H9 (cell line): ENCODE results near the gene TRIM36. TPM values are rescaled to one million over a fixed set of nuclear protein-coding genes. Genes with fewer than 3 reads are reported as not detected.

ENCODE experiments used
- DNase-seq: peaks from one replicate; pipeline ENCODE4 v3.0.0-alpha.2; 2017
- H2AFZ ChIP-seq: one replicate; pipeline ENCODE4 v1.6.1; 2013; ENCODE audit warnings: mild to moderate bottlenecking, low read length, control low read depth, moderate library complexity
- H2AK5ac ChIP-seq: 2 replicates; pipeline ENCODE4 v1.6.1; 2013; ENCODE audit warnings: low read length, control low read depth, mixed read lengths; ENCODE audit not compliant: insufficient read length
- H2BK120ac ChIP-seq: one replicate; pipeline ENCODE4 v1.6.1; 2013; ENCODE audit warnings: low read depth, mild to moderate bottlenecking, low read length, control low read depth, inconsistent platforms; ENCODE audit not compliant: poor library complexity, severe bottlenecking
- H2BK12ac ChIP-seq: 2 replicates; pipeline ENCODE4 v1.6.1; 2013; ENCODE audit warnings: low read length, control low read depth, mixed read lengths, low read depth; ENCODE audit not compliant: insufficient read length
- H2BK15ac ChIP-seq: 2 replicates; pipeline ENCODE4 v1.6.1; 2013; ENCODE audit warnings: low read depth, low read length, control low read depth
- H2BK20ac ChIP-seq: one replicate; pipeline ENCODE4 v1.6.1; 2013; ENCODE audit warnings: low read depth, mild to moderate bottlenecking, low read length, control low read depth, inconsistent platforms; ENCODE audit not compliant: poor library complexity, severe bottlenecking
- H2BK5ac ChIP-seq: 2 replicates; pipeline ENCODE4 v1.6.1; 2013; ENCODE audit warnings: low read length, control low read depth, mixed read lengths; ENCODE audit not compliant: insufficient read length
- H3K14ac ChIP-seq: 2 replicates; pipeline ENCODE4 v1.6.1; 2013; ENCODE audit warnings: low read length, control low read depth; ENCODE audit not compliant: insufficient read depth
- H3K18ac ChIP-seq: 2 replicates; pipeline ENCODE4 v1.6.1; 2013; ENCODE audit warnings: low read depth, mild to moderate bottlenecking, mixed read lengths, low read length, control low read depth; ENCODE audit not compliant: insufficient read length
- H3K23ac ChIP-seq: 2 replicates; pipeline ENCODE4 v1.6.1; 2013; ENCODE audit warnings: low read length, control low read depth, mixed read lengths, low read depth; ENCODE audit not compliant: insufficient read length
- H3K23me2 ChIP-seq: 2 replicates; pipeline ENCODE4 v1.6.1; 2013; ENCODE audit warnings: low read depth, mild to moderate bottlenecking, mixed read lengths, low read length, control low read depth; ENCODE audit not compliant: insufficient read length, poor library complexity, severe bottlenecking
- H3K27ac ChIP-seq: 2 replicates; pipeline ENCODE4 v1.5.1; 2013; ENCODE audit warnings: low read length, control low read depth, mixed read lengths, low read depth; ENCODE audit not compliant: insufficient read length
- H3K27me3 ChIP-seq: 2 replicates; pipeline ENCODE4 v1.6.1; 2013; ENCODE audit warnings: low read length, control low read depth, inconsistent platforms; ENCODE audit not compliant: insufficient read depth
- H3K4ac ChIP-seq: 2 replicates; pipeline ENCODE4 v1.6.1; 2013; ENCODE audit warnings: low read depth, mild to moderate bottlenecking, control low read depth, inconsistent platforms, low read length, moderate library complexity
- H3K4me1 ChIP-seq: 2 replicates; pipeline ENCODE4 v1.6.1; 2013; ENCODE audit warnings: low read length, control low read depth, inconsistent platforms; ENCODE audit not compliant: insufficient read depth
- H3K4me2 ChIP-seq: 2 replicates; pipeline ENCODE4 v1.6.1; 2013; ENCODE audit warnings: low read length, control low read depth, mixed read lengths; ENCODE audit not compliant: insufficient read length, insufficient read depth
- H3K56ac ChIP-seq: 2 replicates; pipeline ENCODE4 v1.6.1; 2013; ENCODE audit warnings: low read depth, mild to moderate bottlenecking, mixed read lengths, low read length, control low read depth; ENCODE audit not compliant: insufficient read length
- H3K79me1 ChIP-seq: 2 replicates; pipeline ENCODE4 v1.6.1; 2013; ENCODE audit warnings: low read depth, mild to moderate bottlenecking, moderate library complexity, low read length, control low read depth, inconsistent platforms; ENCODE audit not compliant: insufficient read depth, poor library complexity, severe bottlenecking
- H3K79me2 ChIP-seq: 2 replicates; pipeline ENCODE4 v1.6.1; 2013; ENCODE audit warnings: low read length, control low read depth, inconsistent platforms; ENCODE audit not compliant: insufficient read depth
- H3K9ac ChIP-seq: 2 replicates; pipeline ENCODE4 v1.6.1; 2013; ENCODE audit warnings: low read length, control low read depth, mixed read lengths; ENCODE audit not compliant: insufficient read length; ENCODE audit errors: extremely low read depth
- H3K9me3 ChIP-seq: one replicate; pipeline ENCODE4 v1.6.1; 2013; ENCODE audit warnings: low read depth, low read length, inconsistent platforms; ENCODE audit not compliant: control insufficient read depth
- H3T11ph ChIP-seq: one replicate; pipeline ENCODE4 v1.6.1; 2013; ENCODE audit warnings: mild to moderate bottlenecking, low read length, control low read depth, inconsistent platforms
- H4K20me1 ChIP-seq: one replicate; pipeline ENCODE4 v1.6.1; 2013; ENCODE audit not compliant: control insufficient read depth, insufficient read length, insufficient read depth
- H4K5ac ChIP-seq: 2 replicates; pipeline ENCODE4 v1.6.1; 2013; ENCODE audit warnings: low read depth, mild to moderate bottlenecking, mixed read lengths, low read length, control low read depth; ENCODE audit not compliant: insufficient read length
- H4K8ac ChIP-seq: replicated peaks from 2 replicates; pipeline ENCODE4 v1.6.1; 2013; ENCODE audit warnings: low read length, control low read depth, mixed read lengths, low read depth; ENCODE audit not compliant: insufficient read length
- H4K91ac ChIP-seq: 2 replicates; pipeline ENCODE4 v1.6.1; 2013; ENCODE audit warnings: low read depth, mild to moderate bottlenecking, moderate library complexity, mixed read lengths, low read length, control low read depth; ENCODE audit not compliant: insufficient read length
- H3K27ac Mint-ChIP-seq, 3 experiments: 2 replicates in 2 of 3; 3 replicates in 1 of 3; pipeline ENCODE4 v1.8.0; 2020 to 2021; ENCODE audit warnings: mixed read lengths in 3 of 3, mild to moderate bottlenecking in 1 of 3, moderate library complexity in 1 of 3
- H3K27me3 Mint-ChIP-seq: 2 replicates; pipeline ENCODE4 v1.8.0; 2021; ENCODE audit warnings: low read depth, mild to moderate bottlenecking, moderate library complexity, mixed read lengths
- H3K36me3 Mint-ChIP-seq, 3 experiments: 2 replicates in 2 of 3; 3 replicates in 1 of 3; pipeline ENCODE4 v1.8.0; 2020 to 2021; ENCODE audit warnings: low read depth in 3 of 3, mixed read lengths in 3 of 3; ENCODE audit not compliant: insufficient read depth in 1 of 3
- H3K4me1 Mint-ChIP-seq, 2 experiments: 2 replicates each; pipeline ENCODE4 v1.8.0; 2020; ENCODE audit warnings: mixed read lengths in 2 of 2
- H3K4me3 Mint-ChIP-seq, 2 experiments: 2 replicates in 1 of 2; 3 replicates in 1 of 2; pipeline ENCODE4 v1.8.0; 2020 to 2021; ENCODE audit warnings: mild to moderate bottlenecking in 2 of 2, mixed read lengths in 2 of 2, moderate library complexity in 1 of 2
- H3K9me3 Mint-ChIP-seq, 2 experiments: 2 replicates in 1 of 2; 3 replicates in 1 of 2; pipeline ENCODE4 v1.8.0; 2020; ENCODE audit warnings: mild to moderate bottlenecking in 2 of 2, mixed read lengths in 2 of 2, moderate library complexity in 1 of 2
- WGBS: extraction: QIAGEN DNeasy Blood & Tissue Kit; methylation state at CpG from one replicate; pipeline ENCODE4 v1.1.7; 2013; ENCODE audit warnings: missing lambda C conversion rate, low lambda C conversion rate, mixed read lengths; ENCODE audit not compliant: insufficient read length; ENCODE audit errors: extremely low coverage; 5-methylcytosine and 5-hydroxymethylcytosine counted together
- total RNA-seq: library from RNA; stranded (reverse); gene quantifications from 2 replicates; pipeline ENCODE4 v1.2.1, GENCODE V29; 2021
- TF ChIP-seq, protein P1 (sequence below): fragments of 200-600 bp; sonication (generic); conservative IDR thresholded peaks from 3 replicates; pipeline ENCODE4 v1.8.0; 2021; ENCODE audit warnings: antibody characterized with exemption, mild to moderate bottlenecking

Gene TRIM36
- total RNA-seq, 1 experiment from 2014 or later = 14.6 TPM

DNA sequence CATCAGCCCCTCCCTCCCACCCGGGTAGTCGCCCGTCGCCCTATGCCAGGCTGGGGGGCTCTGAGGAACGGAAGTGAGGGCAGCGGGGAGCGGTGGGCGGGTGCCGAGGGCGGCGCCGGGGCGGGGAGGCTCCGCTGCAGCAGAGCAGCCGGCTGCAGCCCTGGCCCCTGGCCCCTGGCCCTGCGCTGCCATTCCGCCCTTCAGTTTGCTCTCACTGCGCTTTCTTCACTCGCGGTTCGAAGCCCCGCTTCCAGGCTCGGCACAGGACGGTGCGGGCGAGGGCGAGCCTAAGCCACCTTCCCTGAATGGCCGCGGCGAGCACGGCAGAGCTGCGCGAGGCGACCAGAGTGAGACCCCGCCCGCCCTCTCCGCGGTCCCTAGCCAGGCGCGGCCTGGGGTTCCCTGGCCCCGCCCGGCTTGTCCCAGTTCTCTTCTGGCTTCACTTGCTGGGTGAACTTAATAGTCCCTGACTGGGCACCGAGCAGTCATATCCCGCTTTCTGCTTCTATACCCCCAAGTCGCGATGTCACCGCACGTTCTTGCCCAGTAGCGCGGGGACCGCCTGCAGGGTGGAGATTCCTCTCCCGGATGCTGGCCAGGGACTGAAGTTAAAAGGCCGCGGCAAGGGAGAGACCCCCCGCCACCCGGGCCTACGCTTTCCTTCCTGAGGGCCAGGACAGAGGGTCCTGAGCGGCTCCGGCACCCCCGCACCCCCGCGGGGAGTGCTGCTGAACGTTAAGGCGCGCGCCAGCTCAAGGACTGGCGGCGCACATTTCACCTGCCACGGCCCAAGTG lies 623 bp upstream of the TRIM36 start:
- Histone ChIP-seq H3K23me2 (peaks cover 8% of the 10 kb centered on the region), H3K9me3 (peaks cover 18% of the 10 kb centered on the region), H2BK5ac (no peak overlapping the region), H3T11ph (no peak overlapping the region), H4K91ac (no peak overlapping the region), H3K27me3 (peaks cover 3% of the 10 kb centered on the region; the same call in 1 of the 2 replicates), H3K4ac (no peak overlapping the region), H4K5ac (no peak overlapping the region), H4K20me1 (no peaks in the 10 kb centered on the region), H3K79me1 (no peaks in the 10 kb centered on the region), H2BK20ac (no peak overlapping the region), H3K79me2 (0 out of 2 replicates have a peak, but pooled peaks cover 5% of the 10 kb centered on the region), H2BK15ac (no peak overlapping the region), H3K18ac (no peak overlapping the region), H3K9ac (no peak overlapping the region), H2BK12ac (no peak overlapping the region), H2AK5ac (no peak overlapping the region), H3K27ac (no peak overlapping the region), H3K4me2 (peak overlapping the region; percentile 92), H3K23ac (no peak overlapping the region), H2BK120ac (no peak overlapping the region), H3K56ac (no peak overlapping the region), H4K8ac (no peak overlapping the region), H3K14ac (no peak overlapping the region), H3K4me1 (no peaks in the 10 kb centered on the region), H2AFZ (no peak overlapping the region)
- Mint-ChIP-seq H3K36me3 (peaks cover 27 to 35% (median 31%) of the 10 kb centered on the region in 3 experiments), H3K27me3 (peaks cover 59% of the 10 kb centered on the region), H3K27ac (peak overlapping the region in 1 of 3 experiments; percentile 52; a peak in 1 of 7 replicates), H3K4me1 (peaks cover 13 to 14% of the 10 kb centered on the region in 2 experiments), H3K9me3 (peaks cover 32% of the 10 kb centered on the region in 2 experiments), H3K4me3 (peak overlapping the region; percentile 85 to 92)
- WGBS = no CpG with 5 or more reads among the region's 69 CpGs
- no peak for DNase-seq
- TF ChIP-seq, protein P1, sequence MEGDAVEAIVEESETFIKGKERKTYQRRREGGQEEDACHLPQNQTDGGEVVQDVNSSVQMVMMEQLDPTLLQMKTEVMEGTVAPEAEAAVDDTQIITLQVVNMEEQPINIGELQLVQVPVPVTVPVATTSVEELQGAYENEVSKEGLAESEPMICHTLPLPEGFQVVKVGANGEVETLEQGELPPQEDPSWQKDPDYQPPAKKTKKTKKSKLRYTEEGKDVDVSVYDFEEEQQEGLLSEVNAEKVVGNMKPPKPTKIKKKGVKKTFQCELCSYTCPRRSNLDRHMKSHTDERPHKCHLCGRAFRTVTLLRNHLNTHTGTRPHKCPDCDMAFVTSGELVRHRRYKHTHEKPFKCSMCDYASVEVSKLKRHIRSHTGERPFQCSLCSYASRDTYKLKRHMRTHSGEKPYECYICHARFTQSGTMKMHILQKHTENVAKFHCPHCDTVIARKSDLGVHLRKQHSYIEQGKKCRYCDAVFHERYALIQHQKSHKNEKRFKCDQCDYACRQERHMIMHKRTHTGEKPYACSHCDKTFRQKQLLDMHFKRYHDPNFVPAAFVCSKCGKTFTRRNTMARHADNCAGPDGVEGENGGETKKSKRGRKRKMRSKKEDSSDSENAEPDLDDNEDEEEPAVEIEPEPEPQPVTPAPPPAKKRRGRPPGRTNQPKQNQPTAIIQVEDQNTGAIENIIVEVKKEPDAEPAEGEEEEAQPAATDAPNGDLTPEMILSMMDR = no peak
